Left hindlimb (tissue), 1 donor: ENCODE data around the gene STK17A.
"Not testable (repeated sequence)": the region's sequence is repeated elsewhere in the genome, so short reads cannot be mapped to it uniquely, and the experiment has no call there.

Experiments
- DNase-seq: peaks from one replicate; pipeline ENCODE4 v3.0.0-alpha.2; 2018

STK17A gene

DNA sequence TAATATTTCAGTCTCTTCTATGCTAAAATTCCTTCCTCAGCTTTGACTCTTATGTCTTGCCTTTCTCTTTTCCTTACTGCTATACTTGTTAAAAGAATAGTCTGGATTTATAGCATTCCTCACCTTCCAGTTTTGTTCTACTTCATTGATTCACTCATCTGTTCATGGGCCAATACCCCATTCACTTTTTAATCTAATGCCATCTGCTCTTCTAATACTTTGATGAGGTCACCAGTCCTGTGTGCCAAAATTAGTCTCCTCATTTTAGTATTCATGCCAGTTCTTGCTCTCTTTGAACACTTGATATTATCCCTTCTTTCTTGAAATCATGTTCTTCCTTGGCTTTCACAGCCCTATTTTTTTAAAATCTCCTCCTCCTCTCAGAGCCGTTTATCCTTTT is 19.3 kb downstream of the STK17A start:
- no peak for DNase-seq

DNA sequence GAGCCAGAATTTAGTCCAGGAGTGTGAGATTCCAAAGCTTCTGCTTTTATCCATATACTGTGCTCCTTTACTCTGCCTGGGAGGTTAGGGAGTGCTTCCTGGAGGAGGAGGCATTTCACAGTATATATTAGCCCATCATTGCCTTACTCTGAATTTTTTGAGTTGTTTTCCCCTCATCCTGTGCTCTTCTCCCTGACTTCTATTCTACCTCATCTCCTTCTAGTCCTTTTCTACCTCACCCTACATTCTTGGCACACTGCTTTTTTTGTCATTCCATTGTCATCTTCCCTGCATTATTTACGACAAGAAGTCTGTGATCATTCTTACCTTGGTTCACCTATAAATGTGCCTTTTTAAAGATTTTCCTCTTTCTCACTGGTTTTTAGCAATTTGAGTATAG is 21.3 kb downstream of the STK17A start:
- no peak for DNase-seq

DNA sequence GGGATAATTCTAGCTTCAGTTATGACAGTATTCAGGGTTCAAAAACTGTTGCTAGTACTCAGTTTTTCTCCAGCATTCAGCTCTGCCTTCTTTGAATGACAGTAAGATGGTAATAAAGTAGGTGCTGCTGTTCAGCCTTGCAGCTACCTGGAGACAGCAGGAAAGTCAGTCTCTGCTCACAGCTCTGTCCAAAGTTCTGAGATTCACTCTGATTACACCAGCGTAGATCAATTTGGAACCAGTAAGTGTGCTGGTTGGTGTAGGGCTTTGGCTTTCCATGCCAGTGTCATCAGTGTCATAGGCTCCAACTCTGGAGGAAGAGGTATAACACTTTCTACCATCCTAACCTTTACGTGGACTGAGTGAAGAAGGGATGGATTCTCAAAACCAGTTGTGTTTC is 26.2 kb downstream of the STK17A start:
- DNase-seq = no peak

GRCh38 chr7:43612128-43612527 is 29.2 kb downstream of the STK17A start:
- DNase-seq = no peak

GRCh38 chr7:43612599-43613589 is 30.0 kb downstream of the STK17A start:
- DNase-seq = no peak

DNA sequence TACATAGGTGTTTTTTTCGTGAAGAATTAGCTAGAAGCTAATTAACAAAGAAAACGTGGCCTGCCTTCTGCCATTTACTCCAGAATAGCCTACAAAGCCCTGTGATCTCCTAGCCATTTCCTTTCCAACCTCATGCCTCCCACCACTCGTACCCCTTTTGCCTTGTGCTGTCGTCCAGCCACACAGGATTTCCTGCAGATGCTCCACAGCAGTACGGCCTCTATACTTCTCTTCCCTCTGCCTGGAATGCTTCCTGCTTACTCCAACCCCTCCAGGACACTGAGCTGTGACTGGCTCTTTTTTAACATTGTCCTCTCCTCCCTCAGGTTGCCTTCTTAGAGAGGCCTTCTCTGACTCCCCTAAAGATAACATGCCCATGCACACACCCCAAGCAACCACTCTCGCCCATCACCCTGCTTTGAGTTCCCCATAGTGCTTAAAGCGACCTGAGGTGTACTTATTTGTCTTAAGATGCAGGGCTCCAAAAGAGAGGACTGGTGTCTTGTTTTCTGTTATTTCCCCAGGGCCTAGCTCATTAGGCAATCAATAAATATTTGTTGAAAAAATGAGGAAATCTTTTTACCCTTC is 32.7 kb downstream of the STK17A start:
- no peak for DNase-seq

DNA sequence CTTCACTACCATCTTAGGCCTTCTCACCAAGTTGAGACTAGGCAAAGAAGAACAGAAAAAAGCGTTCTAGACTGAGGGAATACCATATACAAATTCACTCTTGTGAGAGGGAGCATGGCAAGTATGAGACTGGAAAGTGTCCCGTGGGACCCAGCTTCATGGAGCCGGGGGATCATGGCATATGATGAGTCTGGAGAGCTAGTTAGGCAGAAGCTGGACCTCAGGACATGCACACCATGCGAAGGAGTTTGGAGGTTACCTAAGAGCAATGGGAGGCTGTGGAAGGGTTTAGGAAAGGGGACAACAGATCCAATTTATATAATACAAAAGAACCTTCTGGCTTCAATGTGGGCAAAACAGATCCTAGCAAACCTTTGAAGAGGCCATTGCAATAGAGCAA is 34.1 kb downstream of the STK17A start:
- DNase-seq = no peak

DNA sequence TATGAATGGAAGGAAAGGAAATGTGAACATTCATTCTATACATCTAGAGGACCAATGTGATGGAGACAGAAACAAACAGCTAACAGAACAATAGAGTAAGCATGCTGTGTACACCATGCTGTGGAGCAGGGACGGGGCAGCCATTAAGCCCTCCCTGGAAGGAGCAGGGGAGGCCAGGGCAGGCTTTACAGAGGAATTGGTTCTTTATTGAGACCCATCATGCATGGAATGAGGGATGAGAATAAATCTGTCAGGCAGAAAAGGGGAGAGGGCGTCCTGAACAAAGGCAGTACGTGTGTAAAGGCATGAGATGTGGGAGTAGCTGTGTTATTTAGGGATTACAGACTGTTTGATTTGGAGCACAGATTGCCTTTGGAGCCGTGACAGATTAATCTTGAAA is 35.2 kb downstream of the STK17A start:
- no peak for DNase-seq

- DNase-seq = no peak
These were observed 36.5 kb downstream of the STK17A start for GRCh38 chr7:43619213-43620012.

GRCh38 chr7:43621729-43622448 is 39.0 kb downstream of the STK17A start:
- DNase-seq = no peak

DNA sequence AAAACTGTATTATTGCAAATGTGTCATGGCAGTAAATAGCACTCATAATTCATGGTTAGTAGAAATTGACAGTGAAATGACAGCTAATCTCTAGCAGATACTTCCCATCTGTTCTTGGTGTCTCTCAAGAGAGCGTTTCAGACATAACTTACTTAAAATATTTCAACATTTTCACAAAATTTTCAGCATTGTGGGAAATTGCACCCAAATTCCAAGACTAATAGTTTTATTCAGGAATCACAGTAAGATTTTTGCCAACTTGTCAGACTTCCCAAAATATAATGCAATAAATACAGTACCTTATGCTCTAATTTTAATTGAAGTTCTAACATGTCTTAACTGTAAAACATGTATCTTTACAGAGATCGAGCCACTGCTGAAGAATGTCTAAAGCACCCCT is 41.2 kb downstream of the STK17A start:
- no peak for DNase-seq

DNA sequence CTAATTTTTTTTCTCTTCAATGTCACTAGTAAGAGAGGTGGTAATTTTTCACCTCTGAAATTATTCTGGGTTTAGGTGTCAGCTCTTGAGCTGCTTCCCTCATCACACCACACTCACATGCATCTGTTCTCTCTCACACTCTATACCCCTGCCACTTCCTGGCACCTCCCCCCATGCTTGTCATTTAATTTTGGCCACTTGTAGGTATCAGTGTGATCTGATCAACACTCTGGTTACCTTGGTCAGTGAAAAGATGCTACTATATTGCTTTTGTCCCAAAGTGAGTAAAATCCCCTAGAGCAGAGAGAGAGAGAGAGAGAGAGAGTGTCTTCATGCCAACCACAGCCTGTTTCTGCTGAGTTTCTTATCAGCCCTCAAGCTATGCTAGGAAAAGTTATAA is 42.5 kb downstream of the STK17A start:
- DNase-seq = no peak

- no peak for DNase-seq
These were observed 43.1 kb downstream of the STK17A start for GRCh38 chr7:43625980-43626379.

DNA sequence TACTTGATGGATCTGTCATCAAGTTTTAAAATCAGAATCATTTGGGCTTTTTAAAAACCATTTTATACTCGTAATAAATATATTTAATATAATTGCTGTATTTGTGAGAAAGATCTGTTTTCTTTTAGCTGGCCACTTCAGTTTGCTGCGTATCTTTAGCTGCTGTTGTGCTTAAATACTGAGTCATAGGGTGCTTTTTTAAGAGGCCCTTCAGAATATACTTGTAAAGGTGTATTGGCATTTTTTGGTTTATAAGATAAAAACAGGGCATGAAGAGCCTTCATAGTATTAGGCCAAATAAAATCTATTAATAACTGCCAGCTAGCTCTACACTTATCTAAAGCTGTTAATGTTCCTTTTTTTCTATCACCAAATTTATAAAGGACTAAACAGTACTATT is 43.8 kb downstream of the STK17A start:
- DNase-seq = no peak

DNA sequence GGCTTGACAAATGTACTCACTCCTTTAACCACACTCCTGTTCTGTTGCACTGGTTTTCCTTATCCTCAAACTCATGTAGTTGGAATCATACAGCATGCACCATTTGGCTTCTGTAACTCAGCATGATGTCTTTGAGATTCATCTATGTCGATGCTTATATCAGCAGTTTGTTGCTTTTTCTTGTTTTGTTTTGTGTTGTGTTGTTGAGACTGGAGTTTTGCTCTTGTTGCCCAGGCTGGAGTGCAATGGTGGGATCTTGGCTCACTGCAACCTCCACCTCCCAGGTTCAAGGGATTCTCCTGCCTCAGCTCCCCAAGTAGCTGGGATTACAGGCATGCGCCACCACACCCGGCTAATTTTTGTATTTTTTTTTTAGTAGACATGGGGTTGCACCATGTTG is 44.9 kb downstream of the STK17A start:
- DNase-seq = not testable (repeated sequence)

DNA sequence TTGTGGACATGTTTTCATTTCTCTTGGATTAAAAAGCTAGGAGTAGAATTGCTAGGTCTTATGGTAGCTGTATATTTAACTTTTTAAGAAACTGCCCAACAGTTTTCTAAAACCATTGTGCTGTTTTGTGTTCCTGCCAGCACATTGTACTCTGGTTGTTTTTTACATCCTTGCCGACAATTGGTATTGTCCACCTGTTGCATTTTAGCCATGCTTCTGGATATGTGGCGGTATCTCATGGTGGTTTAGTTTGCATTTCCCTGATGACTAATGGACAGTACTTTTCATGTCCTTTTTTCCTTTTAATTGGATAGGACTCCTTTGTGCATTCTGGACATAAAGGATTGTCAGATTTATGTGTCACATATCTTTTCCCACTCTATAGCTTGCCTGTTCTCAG is 45.5 kb downstream of the STK17A start:
- DNase-seq = no peak

- no peak for DNase-seq
These were observed 46.9 kb downstream of the STK17A start for GRCh38 chr7:43629857-43630256.

DNA sequence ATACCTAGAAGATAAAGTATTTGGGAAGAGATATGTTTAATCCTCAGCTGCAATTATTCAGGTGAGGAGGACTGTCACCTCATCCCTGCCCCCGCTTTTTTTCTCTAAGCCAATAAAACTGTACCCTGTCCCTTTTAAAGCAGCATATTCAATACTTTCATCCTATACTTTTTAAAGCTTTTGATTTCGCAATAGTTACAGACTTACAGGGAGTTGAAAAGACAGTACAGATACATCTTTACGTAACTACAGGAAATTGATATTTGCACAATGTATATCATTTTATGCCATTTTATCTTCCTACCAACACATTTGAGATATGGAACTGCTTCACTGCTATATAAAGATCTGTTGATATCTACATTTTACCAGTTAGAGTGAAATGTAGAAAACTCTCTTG is 47.6 kb downstream of the STK17A start:
- DNase-seq = no peak

DNA sequence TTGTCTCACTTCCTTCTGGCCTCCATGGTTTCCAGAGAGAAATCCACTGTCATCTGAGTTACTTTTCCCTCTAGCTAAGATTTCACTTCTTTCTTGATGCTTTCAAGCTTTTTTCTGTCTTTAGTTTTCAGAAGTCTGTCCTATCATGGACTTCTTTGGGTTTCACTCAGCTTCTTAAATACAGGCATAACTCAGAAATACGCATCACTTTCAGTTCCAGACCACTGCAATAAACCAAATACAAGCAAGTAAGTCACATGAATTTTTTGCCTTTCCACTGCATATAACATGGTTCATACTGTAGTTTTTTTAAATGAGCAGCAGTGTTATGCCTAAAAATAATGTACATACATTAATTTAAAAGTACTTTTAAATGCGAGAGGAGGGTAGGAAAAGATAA is 48.7 kb downstream of the STK17A start:
- no peak for DNase-seq

GRCh38 chr7:43632746-43633145 is 49.8 kb downstream of the STK17A start:
- no peak for DNase-seq

GRCh38 chr7:43634384-43634783 is 51.5 kb downstream of the STK17A start:
- DNase-seq = no peak

DNA sequence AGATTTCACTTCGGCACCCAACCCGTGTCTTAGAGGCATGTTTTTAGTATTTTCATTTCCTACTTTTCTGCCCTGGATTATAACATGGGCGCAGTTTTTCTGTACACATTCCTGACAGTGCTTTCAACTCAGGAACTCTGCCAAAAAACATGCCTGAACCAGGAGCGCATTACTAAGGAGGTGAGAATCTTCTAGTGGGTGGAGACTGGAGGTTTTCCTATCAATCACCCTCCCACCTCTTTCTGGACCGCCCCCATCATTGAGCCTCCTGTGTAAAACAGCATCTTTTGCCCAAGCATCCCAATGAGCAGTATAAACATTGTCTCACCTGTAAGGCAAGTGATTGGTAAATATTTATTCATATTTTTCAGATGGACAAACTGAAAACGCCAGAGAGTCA is 53.2 kb downstream of the STK17A start:
- no peak for DNase-seq
